CD1c-positive myeloid dendritic cell (primary cell): ENCODE measurements around the gene SH3PXD2A.
"Not testable (repeated sequence)": the region's sequence is repeated elsewhere in the genome, so short reads cannot be mapped to it uniquely, and the experiment has no call there.

Source experiments
- DNase-seq: peaks from one replicate; pipeline ENCODE4 v3.0.0-alpha.2; 2016; ENCODE audit errors: extremely low spot score

The SH3PXD2A gene

DNA sequence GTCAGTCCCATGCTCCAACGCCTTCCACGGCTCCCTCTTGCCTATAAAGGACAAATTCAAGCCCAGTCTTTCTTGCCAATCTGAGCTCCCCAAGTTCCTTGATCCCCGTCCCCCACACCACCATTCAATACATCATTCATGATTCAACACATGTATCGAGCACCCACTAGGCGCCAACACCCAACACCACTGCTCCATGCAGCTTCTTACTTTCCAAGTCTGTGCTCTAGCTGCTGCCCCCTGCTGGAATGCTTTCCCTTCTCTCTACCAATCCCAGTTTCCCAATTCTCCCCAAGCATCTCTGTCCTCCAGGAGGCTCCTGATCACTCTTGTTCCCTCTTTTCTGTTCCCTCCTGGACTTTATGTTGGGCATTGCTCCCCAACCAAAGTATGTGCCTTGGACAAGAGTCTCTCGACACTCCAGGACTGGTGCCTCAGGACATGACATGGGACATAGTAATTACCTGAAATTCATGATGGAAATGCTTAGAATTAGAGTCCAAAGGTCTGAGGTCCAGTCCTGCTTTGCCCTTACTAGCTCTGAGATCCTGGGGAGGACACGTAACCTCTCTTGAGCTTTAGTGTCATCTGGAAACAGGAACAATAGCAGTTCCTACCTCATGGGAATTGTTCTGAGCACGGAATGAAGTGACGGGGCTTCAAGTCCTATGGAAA, 189.2 kb downstream of the SH3PXD2A start:
- peak; percentile 32 for DNase-seq

GRCh38 chr10:103665162-103665889, 190.1 kb downstream of the SH3PXD2A start:
- DNase-seq: no peak

DNA sequence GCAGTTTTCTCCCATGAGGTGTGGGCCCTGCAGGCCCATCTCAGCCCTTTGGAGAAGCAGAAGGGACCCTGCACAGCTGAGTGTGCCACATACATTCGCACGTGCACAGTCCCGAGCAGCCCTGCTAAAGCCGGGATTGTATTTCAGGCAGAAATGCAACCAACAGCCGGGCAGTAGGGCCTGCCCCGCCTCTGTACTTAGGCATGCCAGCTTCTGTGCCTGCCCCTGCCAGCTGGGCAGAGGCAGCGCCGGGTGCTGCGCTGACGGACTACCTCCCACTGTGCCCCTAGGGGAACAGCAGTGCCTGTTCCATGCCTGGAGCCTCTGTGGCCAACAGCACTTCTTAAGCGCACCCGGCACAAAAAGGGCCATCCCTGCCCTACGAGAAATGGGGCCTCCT, 191.6 kb downstream of the SH3PXD2A start:
- no peak for DNase-seq

- DNase-seq: no peak
Observed at GRCh38 chr10:103663236-103663635, 192.1 kb downstream of the SH3PXD2A start.

DNA sequence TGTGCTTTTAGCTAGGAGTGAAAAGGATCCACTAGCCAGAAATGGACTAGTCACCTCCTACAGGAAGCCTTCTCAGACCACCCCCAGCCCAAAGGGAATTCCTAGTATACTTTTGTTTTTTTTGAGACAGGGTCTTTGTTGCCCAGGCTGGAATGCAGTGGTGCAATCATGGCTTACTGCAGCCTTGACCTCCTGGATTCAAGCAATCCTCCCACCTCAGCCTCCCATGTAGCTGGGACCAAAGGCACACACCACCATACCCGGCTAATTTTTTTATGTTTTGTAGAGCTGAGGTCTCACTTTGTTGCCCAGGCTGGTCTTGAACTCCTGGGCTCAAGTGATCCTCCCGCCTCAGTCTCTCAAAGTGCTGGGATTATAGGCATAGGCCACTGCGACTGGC, 192.7 kb downstream of the SH3PXD2A start:
- not testable (repeated sequence) for DNase-seq

DNA sequence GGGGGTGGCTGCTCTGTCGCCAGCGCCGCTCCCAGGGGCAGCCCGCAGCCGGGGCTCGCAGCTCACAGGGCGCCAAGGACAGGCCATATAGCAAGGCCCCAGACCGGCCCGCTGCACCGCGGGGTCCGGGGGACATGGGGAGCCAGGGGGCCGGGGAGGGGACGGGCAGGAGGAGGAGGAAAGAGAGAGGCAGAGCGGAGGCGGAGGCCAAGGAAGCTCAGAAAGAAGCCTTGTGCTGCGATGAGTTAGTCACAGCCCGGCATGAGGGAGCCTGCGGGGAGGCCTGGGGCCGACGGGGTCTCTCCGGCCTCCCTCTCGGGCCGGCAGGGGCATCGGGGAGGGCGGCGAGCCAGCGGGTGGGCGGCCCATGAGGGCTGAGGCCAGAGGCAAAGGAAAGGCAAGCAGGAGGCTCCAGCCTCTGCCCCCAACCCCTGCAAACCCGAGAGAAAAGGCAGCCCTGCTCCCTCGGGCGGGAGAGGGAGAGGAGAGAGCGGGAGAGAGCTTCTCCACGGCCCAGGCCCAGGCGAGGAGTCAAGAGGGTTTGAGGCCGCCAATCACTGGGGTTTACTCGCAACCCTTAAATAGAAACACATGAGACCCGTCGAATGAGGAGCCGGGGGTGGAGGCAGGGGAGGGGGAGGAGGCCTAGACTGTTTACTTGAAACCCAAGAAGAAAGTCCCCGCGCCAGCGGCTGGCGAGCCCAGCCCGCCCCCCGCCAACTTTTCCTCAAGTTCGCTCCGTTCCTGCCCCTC, 194.0 kb downstream of the SH3PXD2A start:
- DNase-seq: no peak

GRCh38 chr10:103660364-103661197, 194.8 kb downstream of the SH3PXD2A start:
- DNase-seq: peak; percentile 52

- peak; percentile 59 for DNase-seq
Observed at GRCh38 chr10:103659674-103660363, 195.6 kb downstream of the SH3PXD2A start.

GRCh38 chr10:103658049-103658577, 197.3 kb downstream of the SH3PXD2A start:
- no peak for DNase-seq

GRCh38 chr10:103657061-103657591, 198.2 kb downstream of the SH3PXD2A start:
- DNase-seq: no peak

- DNase-seq: no peak
Observed at GRCh38 chr10:103654925-103655324, 200.5 kb downstream of the SH3PXD2A start.

- no peak for DNase-seq
Observed at GRCh38 chr10:103653581-103654037, 201.8 kb downstream of the SH3PXD2A start.

DNA sequence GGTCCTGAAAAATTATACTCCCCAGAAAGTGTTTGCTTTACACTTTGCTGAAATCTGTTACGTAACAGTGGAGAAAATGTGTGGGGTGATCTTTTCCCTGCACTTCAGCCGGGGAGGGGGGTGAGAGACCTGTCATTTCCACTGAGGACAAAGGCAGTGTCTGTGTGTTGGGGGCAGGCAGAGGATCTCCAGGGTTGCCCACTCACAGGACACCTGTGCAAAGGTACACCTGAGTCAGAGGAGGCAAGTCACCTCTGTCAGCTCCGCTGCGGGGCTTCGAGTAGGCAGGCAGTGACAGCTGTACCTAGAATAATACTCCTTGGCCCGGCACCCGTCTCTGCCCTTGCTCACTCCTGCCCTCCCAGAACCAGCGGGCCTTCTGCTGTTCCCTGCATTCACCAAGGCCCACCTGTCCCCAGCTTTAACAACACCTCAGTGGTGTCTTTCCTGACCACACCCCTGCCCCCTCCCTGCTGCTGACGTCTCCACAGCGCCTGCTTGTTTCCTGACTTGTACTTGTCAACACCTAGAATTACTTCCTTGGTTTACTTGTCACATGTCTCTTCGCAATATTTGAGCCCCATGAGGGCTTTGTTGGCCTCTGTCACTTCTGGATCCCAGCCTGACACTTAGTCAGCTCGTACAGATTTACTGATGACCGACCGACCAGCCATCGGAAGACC, 202.6 kb downstream of the SH3PXD2A start:
- no peak for DNase-seq

GRCh38 chr10:103651783-103652476, 203.4 kb downstream of the SH3PXD2A start:
- DNase-seq: no peak

DNA sequence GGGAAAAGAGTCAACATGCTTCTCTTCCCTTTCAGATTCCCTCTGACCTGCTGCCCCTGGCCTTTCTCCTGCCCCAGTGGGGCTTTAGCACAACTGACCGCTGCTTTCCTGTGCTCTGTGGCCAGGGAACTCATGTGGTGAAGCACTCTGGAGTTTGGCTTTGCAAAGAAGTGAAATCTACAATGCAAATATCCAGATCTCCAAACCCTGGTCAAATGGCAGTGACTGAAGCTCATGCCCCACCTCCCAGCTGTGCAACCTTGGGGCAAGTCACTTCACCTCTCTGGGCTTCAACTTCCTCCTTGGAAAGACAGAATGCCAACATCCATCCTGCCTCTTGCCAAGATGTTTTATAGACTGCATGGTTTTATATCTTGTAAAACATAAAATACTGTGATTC, 204.0 kb downstream of the SH3PXD2A start:
- no peak for DNase-seq

- no peak for DNase-seq
Observed at GRCh38 chr10:103649654-103650423, 205.5 kb downstream of the SH3PXD2A start.

DNA sequence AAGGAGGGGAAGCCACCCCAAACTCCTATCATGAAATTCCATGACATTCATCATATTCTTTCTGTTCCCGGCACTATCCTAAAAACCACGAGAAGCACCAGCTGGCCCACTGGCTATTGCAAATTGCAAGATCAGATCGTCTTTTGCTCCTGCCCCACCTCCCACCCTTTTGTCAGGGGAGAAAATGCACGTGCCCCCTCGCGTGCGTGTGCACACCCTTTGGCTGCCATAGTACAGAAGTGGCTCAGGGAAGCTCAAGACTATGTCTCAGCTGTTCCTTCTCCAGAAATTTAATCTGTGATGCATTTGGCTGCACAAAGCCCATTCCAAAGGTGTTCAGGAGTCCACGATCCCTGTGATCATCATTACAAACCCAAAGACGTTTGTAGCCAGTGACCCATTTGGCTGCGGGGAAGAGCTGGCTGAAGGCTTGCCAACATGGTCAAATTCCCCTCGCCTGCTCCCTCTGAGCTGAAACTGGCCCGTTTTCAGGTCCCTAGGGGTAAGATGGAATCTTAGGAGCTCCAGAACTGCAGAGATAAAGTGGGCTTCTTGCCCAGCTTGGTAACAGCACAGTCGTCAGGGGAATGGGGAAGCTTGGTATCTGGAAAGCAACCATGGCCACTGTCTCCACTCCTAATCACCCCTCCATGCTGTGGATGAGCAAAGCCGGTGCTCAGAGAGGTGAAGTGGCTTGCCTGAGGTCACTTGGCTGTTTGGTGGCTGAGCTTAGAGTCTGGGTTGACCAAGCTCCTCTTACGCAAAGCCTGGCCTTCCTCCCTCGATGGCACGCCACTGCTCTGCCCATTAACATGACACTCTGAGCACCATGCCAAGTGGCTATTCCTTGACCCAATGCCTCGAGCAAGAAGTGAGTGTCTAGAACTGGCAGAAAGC, 206.5 kb downstream of the SH3PXD2A start:
- no peak for DNase-seq

GRCh38 chr10:103648251-103648635, 207.1 kb downstream of the SH3PXD2A start:
- no peak for DNase-seq
